GM23338 (cell line): ENCODE measurements around the gene AGPAT3.

Experiments
- CREB1 ChIP-seq: fragments of 250-450 bp; sonication (Bioruptor Pico); IDR thresholded peaks from 2 replicates; pipeline ENCODE4 v1.5.0; 2020; ENCODE audit warnings: low read depth, mild to moderate bottlenecking, moderate library complexity
- CTCF ChIP-seq, 2 experiments: fragments of 200-600 bp in 1 of 2; sonication (generic) in 1 of 2; conservative IDR thresholded peaks; 2 replicates each; pipeline versions ENCODE4 v1.5.1 to v1.6.1; 2016 to 2017; ENCODE audit warnings: antibody characterized with exemption in 2 of 2, low read depth in 2 of 2, mild to moderate bottlenecking in 2 of 2, moderate library complexity in 1 of 2
- ETS1 ChIP-seq: IDR thresholded peaks from 2 replicates; pipeline ENCODE4 v1.6.1; 2016; ENCODE audit warnings: antibody characterized with exemption
- EZH2 ChIP-seq: fragments of 200-600 bp; sonication (generic); IDR thresholded peaks from one replicate; pipeline ENCODE4 v1.8.0; 2017; ENCODE audit warnings: antibody characterized with exemption, mild to moderate bottlenecking, low read depth; ENCODE audit not compliant: unreplicated experiment
- EZH2phosphoT487 ChIP-seq: fragments of 200-600 bp; sonication (generic); IDR thresholded peaks from one replicate; pipeline ENCODE4 v1.8.1; 2018; ENCODE audit warnings: antibody characterized with exemption; ENCODE audit not compliant: unreplicated experiment
- JUNB ChIP-seq: IDR thresholded peaks from one replicate; pipeline ENCODE4 v1.6.1; 2016; ENCODE audit warnings: antibody characterized with exemption; ENCODE audit not compliant: unreplicated experiment
- NANOG ChIP-seq: IDR thresholded peaks from 2 replicates; pipeline ENCODE4 v1.6.1; 2016; ENCODE audit warnings: antibody characterized with exemption, borderline replicate concordance
- POLR2AphosphoS5 ChIP-seq: IDR thresholded peaks from 2 replicates; pipeline ENCODE4 v1.6.1; 2016; ENCODE audit warnings: antibody characterized with exemption, low read depth
- REST ChIP-seq: IDR thresholded peaks from one replicate; pipeline ENCODE4 v1.6.1; 2018; ENCODE audit warnings: antibody characterized with exemption; ENCODE audit not compliant: unreplicated experiment
- STAT1 ChIP-seq: IDR thresholded peaks from one replicate; pipeline ENCODE4 v1.6.1; 2016; ENCODE audit warnings: antibody characterized with exemption; ENCODE audit not compliant: unreplicated experiment
- ZNF114 ChIP-seq: fragments of 250-450 bp; sonication (Bioruptor Pico); IDR thresholded peaks from 2 replicates; pipeline ENCODE4 v1.5.0; 2020; ENCODE audit warnings: mild to moderate bottlenecking, moderate library complexity
- ZNF331 ChIP-seq: fragments of 250-450 bp; sonication (Bioruptor Pico); IDR thresholded peaks from 2 replicates; pipeline ENCODE4 v1.5.0; 2020; ENCODE audit warnings: low read depth, mild to moderate bottlenecking, moderate library complexity

- TF ChIP-seq EZH2 (no peak), CTCF (conservative IDR thresholded peaks at IDR 0.05; ENCODE audit: low read depth in 2 of 2) (no peak), ZNF331 (CRISPR knock-in tag) (no peak), EZH2phosphoT487 (no peak), CREB1 (CRISPR knock-in tag) (no peak), POLR2AphosphoS5 (no peak), REST (no peak), JUNB (no peak), ETS1 (no peak), ZNF114 (CRISPR knock-in tag) (no peak), NANOG (no peak), STAT1 (no peak)
Observed at GRCh38 chr21:43991447-43991991, 126.5 kb downstream of the AGPAT3 start.
